ENCODE results near the gene TMPRSS13.

DNA sequence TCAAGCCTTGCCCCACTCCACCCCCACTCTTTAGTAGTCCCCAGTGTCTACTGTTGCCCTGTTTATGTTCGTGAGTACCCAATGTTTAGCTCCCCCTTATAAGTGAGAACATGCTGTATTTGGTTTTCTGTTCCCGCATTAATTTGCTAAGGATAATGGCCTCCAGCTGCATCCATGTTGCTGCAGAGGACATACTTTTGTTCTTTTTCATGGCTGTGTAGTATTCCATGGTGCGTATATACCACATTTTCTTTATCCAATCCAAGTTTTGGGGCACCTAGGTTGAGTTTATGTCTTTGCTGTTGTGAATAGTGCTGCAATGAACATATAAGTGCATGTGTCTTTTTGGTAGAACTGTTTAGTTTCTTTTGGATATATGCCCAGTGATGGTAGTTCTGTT lies 36.6 kb downstream of the TMPRSS13 start:
- TF ChIP-seq SP1 (CRISPR knock-in tag; IDR thresholded peaks at IDR 0.05), result no peak
- TF ChIP-seq ZNF707 (CRISPR knock-in tag; conservative IDR thresholded peaks at IDR 0.05), result no peak
- TF ChIP-seq, protein P1, sequence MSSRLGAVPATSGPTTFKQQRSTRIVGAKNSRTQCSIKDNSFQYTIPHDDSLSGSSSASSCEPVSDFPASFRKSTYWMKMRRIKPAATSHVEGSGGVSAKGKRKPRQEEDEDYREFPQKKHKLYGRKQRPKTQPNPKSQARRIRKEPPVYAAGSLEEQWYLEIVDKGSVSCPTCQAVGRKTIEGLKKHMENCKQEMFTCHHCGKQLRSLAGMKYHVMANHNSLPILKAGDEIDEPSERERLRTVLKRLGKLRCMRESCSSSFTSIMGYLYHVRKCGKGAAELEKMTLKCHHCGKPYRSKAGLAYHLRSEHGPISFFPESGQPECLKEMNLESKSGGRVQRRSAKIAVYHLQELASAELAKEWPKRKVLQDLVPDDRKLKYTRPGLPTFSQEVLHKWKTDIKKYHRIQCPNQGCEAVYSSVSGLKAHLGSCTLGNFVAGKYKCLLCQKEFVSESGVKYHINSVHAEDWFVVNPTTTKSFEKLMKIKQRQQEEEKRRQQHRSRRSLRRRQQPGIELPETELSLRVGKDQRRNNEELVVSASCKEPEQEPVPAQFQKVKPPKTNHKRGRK (tag; IDR thresholded peaks at IDR 0.05), result no peak

All from K562 (cell line).